HG03439 (cell line): ENCODE results near the gene MGAT4A.
"Not testable (repeated sequence)": the region's sequence is repeated elsewhere in the genome, so short reads cannot be mapped to it uniquely, and the experiment has no call there.

Source experiments
- ATAC-seq: cut with Tn5 transposase; IDR thresholded peaks from one replicate; pipeline ENCODE4 v1.9.1; 2021; ENCODE audit warnings: mild to moderate bottlenecking, moderate library complexity; ENCODE audit not compliant: unreplicated experiment

MGAT4A gene

GRCh38 chr2:98608962-98609604 is 121.8 kb downstream of the MGAT4A start:
- peak; percentile 17 for ATAC-seq

- peak; percentile 86 for ATAC-seq
Observed at GRCh38 chr2:98608116-98608961, 122.6 kb downstream of the MGAT4A start, which contains the start of the genes COA5 and UNC50. COA5 (minus strand) TSS chr2:98608512; CDS start chr2:98608405, 107 bp downstream. UNC50 (plus strand) TSS chr2:98608589; CDS start chr2:98609760, 1,171 bp downstream.

- no peak for ATAC-seq
Observed at GRCh38 chr2:98607741-98608115, 123.2 kb downstream of the MGAT4A start.

- no peak for ATAC-seq
Observed at GRCh38 chr2:98607104-98607503, 123.8 kb downstream of the MGAT4A start.

GRCh38 chr2:98606431-98606830 is 124.5 kb downstream of the MGAT4A start:
- no peak for ATAC-seq

GRCh38 chr2:98605076-98605475 is 125.9 kb downstream of the MGAT4A start:
- no peak for ATAC-seq

- no peak for ATAC-seq
Observed at GRCh38 chr2:98604547-98604946, 126.4 kb downstream of the MGAT4A start.

- no peak for ATAC-seq
Observed at GRCh38 chr2:98601532-98602132, 129.3 kb downstream of the MGAT4A start.

GRCh38 chr2:98598781-98599428 is 132.0 kb downstream of the MGAT4A start:
- ATAC-seq, result no peak

- not testable (repeated sequence) for ATAC-seq
Observed at GRCh38 chr2:98594665-98595064, 136.3 kb downstream of the MGAT4A start.

- ATAC-seq, result no peak
Observed at GRCh38 chr2:98592565-98592964, 138.4 kb downstream of the MGAT4A start.

GRCh38 chr2:98589489-98589888 is 141.4 kb downstream of the MGAT4A start:
- no peak for ATAC-seq

GRCh38 chr2:98588880-98589431 is 142.0 kb downstream of the MGAT4A start:
- ATAC-seq, result no peak

- ATAC-seq, result no peak
Observed at GRCh38 chr2:98586551-98587140, 144.3 kb downstream of the MGAT4A start.

GRCh38 chr2:98585386-98585785 is 145.5 kb downstream of the MGAT4A start:
- ATAC-seq, result no peak

GRCh38 chr2:98583816-98584618 is 146.9 kb downstream of the MGAT4A start:
- ATAC-seq, result no peak

GRCh38 chr2:98583276-98583675 is 147.7 kb downstream of the MGAT4A start:
- ATAC-seq, result no peak

GRCh38 chr2:98582523-98582922 is 148.4 kb downstream of the MGAT4A start:
- no peak for ATAC-seq

- no peak for ATAC-seq
Observed at GRCh38 chr2:98580656-98581284, 150.2 kb downstream of the MGAT4A start.
